BLaER1 treated with 17β-estradiol and CSF1 and Interleukin-3, amounts not matched to agents 10 nM and 100 nM (cell line): ENCODE data around the gene SH3TC1.

Experiments used
- H3K27ac ChIP-seq, 11 experiments: shearing (Covaris generic); formaldehyde crosslinking; 2 replicates each; pipeline ENCODE4 v1.8.1; 2022
- H3K27me3 ChIP-seq, 11 experiments: shearing (Covaris generic); formaldehyde crosslinking; 2 replicates each; pipeline ENCODE4 v1.8.1; 2022
- H3K36me3 ChIP-seq, 11 experiments: shearing (Covaris generic); formaldehyde crosslinking; 2 replicates each; pipeline ENCODE4 v1.8.1; 2022
- H3K4me1 ChIP-seq, 10 experiments: shearing (Covaris generic); formaldehyde crosslinking; 2 replicates each; pipeline ENCODE4 v1.8.1; 2022
- H3K4me2 ChIP-seq, 11 experiments: shearing (Covaris generic); formaldehyde crosslinking; 2 replicates each; pipeline ENCODE4 v1.8.1; 2022
- H3K4me3 ChIP-seq, 10 experiments: shearing (Covaris generic); formaldehyde crosslinking; 2 replicates each; pipeline ENCODE4 v1.8.1; 2022
- H3K9ac ChIP-seq, 11 experiments: shearing (Covaris generic); formaldehyde crosslinking; 2 replicates each; pipeline ENCODE4 v1.8.1; 2022
- H3K9me3 ChIP-seq, 11 experiments: shearing (Covaris generic); formaldehyde crosslinking; replicated peaks in 1 of 11; 2 replicates each; pipeline ENCODE4 v1.8.1; 2022
- H4K20me1 ChIP-seq, 11 experiments: shearing (Covaris generic); formaldehyde crosslinking; 2 replicates each; pipeline ENCODE4 v1.8.1; 2022
- Cebpa-rat ChIP-seq, 11 experiments: shearing (Covaris generic); IDR thresholded peaks; 2 replicates each; pipeline ENCODE4 v1.8.1; 2022

Gene SH3TC1

DNA sequence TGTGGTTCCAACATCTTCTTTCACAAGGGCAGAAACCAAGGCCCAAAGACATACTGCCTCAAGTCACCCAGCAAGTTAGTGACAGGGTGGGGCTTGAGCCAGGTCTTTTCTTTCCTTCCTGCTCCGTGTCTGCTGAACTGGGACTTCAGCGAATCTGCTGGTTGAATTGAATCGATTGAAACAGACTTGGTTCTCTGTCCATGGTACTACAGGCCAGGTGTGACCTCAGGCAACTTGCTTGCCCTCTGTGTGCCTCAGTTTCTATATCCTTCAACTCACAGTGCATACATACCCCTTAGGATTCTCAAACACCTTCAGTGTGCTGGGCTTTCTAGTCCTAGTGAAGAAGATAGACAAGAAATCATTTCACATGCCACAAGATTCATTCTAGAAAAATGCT, 38.5 kb upstream of the SH3TC1 start:
- peaks cover 0 to 36% (median 11%) of the 10 kb centered on the region in 11 experiments; a peak in 13 of 22 replicates for H4K20me1 ChIP-seq
- H3K9ac ChIP-seq = no peak overlapping the region
- H3K9me3 ChIP-seq = no peaks in the 10 kb centered on the region
- H3K4me3 ChIP-seq = no peak overlapping the region
- H3K36me3 ChIP-seq = no peaks in the 10 kb centered on the region
- peak overlapping the region in 8 of 11 experiments; percentile 98 to 100 (median 99); a peak in 13 of 22 replicates for H3K4me2 ChIP-seq
- peaks cover 33 to 89% (median 74%) of the 10 kb centered on the region in 10 experiments for H3K4me1 ChIP-seq
- TF ChIP-seq Cebpa-rat (IDR thresholded peaks at IDR 0.05) = no peak
- H3K27ac ChIP-seq = no peak overlapping the region
- H3K27me3 ChIP-seq = peaks cover 37 to 62% (median 41%) of the 10 kb centered on the region in 11 experiments

DNA sequence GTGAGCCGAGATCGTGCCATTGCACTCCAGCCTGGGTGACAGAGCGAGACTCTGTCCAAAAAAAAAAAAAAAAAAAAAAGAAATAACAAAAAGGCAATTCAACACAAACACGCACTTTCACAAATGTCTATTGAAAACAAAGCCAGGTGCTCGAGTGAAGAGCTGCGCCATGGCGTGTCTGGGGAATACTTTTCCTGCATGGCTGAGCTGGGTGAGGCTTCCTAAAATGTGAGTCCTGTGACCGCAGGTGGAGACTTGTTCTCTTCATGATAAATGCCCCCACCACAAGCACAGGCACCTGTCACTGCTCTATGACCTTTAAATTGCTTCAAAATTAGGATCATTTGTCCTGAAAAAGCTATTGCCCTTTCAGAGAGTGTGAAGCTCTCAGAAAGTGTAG, 36.5 kb upstream of the SH3TC1 start:
- Histone ChIP-seq H3K4me2 (peak overlapping the region in 10 of 11 experiments; percentile 5 to 100 (median 70); a peak in 19 of 22 replicates), H3K27me3 (peaks cover 23 to 47% (median 26%) of the 10 kb centered on the region in 11 experiments), H3K9me3 (no peaks in the 10 kb centered on the region), H3K36me3 (no peaks in the 10 kb centered on the region), H3K27ac (no peak overlapping the region; a peak in 1 of 22 replicates), H3K9ac (0 out of 22 replicates have a peak overlapping the region, but pooled peaks of 1 of the 11 experiments have one; percentile 18), H4K20me1 (peaks cover 0 to 29% (median 7%) of the 10 kb centered on the region in 11 experiments; a peak in 13 of 22 replicates), H3K4me1 (peaks cover 42 to 88% (median 80%) of the 10 kb centered on the region in 10 experiments), H3K4me3 (no peak overlapping the region)
- TF ChIP-seq Cebpa-rat (IDR thresholded peaks at IDR 0.05) = no peak

DNA sequence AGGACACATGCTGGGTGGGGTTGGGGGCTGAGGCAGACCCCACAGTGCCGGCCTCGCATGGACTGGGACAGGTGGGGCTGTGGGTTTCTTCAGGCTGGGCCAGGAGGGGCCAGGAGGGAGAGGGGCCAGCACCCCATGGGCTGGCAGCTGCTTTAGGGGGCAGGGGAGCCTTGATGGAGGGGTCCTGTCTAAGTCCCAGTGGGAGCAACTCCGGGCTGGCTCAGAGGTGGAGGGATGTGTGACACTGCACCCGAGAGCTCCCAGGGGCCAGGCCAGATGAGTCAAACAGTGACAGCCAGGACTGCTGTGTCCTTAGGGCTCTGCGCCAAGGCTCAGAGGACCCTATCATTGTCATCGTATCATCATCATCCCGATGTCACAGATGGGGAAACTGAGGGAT, 36.1 kb upstream of the SH3TC1 start:
- no peak for TF ChIP-seq Cebpa-rat (IDR thresholded peaks at IDR 0.05)
- H3K4me2 ChIP-seq = peak overlapping the region in 10 of 11 experiments; percentile 5 to 100 (median 70); a peak in 19 of 22 replicates

DNA sequence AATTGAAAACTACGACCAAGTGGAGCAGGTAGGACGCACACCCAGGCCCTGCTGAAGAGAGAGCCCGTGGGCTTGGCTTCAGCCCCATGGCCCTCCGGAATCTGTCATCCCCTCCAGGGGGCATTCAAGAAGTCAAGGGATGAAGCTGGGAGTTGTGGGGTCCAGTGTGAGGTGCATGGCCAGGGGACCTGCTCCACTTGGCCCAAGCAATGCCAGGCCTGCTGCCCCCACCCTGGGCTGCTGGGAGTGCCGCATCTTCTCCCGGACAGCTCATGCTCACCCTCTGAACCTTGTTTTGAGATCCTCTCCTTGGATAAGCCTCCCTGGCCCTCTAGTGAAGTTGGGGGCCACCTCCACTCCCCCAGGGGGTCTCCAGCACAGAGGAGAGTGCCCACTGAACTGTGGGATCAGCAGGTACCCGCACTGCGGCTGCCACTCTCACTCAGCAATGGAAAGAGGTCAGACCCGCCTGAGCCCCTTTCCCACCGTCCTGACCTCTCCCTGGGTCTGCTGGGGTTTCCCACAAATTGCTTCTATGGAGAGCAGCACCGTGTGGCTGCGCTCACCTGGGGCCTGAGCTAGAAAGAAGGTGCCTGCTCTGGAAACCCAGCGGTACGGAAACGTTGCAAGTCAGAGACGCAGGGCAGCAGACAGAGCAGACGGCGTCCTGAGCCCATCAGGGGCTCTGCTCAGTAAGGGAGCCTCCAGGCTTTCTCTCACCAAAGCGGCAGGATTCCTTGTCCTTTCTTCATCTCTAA, 35.5 kb upstream of the SH3TC1 start:
- H3K27me3 ChIP-seq = peaks cover 14 to 37% (median 16%) of the 10 kb centered on the region in 11 experiments
- H3K36me3 ChIP-seq = no peaks in the 10 kb centered on the region
- H3K4me2 ChIP-seq = peak overlapping the region; percentile 5 to 100 (median 64); a peak in 20 of 22 replicates
- peaks cover 0 to 21% (median 0%) of the 10 kb centered on the region in 11 experiments; a peak in 7 of 22 replicates for H4K20me1 ChIP-seq
- no peak overlapping the region for H3K4me3 ChIP-seq
- no peak overlapping the region for H3K27ac ChIP-seq
- peaks cover 4 to 6% (median 5%) of the 10 kb centered on the region in 11 experiments; a peak in 18 of 22 replicates for H3K9me3 ChIP-seq
- 0 out of 22 replicates have a peak overlapping the region, but pooled peaks of 1 of the 11 experiments have one; percentile 18 for H3K9ac ChIP-seq
- H3K4me1 ChIP-seq = peaks cover 45 to 86% (median 77%) of the 10 kb centered on the region in 10 experiments
- TF ChIP-seq Cebpa-rat (IDR thresholded peaks at IDR 0.05) = no peak

More for the DNA sequence above, 36.1 kb upstream of the SH3TC1 start:
- peak overlapping the region in 1 of 11 experiments; percentile 18; a peak in 1 of 22 replicates for H3K9ac ChIP-seq
- H3K27ac ChIP-seq = no peak overlapping the region
- H3K36me3 ChIP-seq = no peaks in the 10 kb centered on the region
- peaks cover 0 to 25% (median 3%) of the 10 kb centered on the region in 11 experiments; a peak in 13 of 22 replicates for H4K20me1 ChIP-seq
- peaks cover 0 to under 1% (median 0%) of the 10 kb centered on the region in 11 experiments; a peak in 2 of 22 replicates for H3K9me3 ChIP-seq
- H3K27me3 ChIP-seq = peaks cover 19 to 43% (median 22%) of the 10 kb centered on the region in 11 experiments
- peaks cover 41 to 88% (median 80%) of the 10 kb centered on the region in 10 experiments for H3K4me1 ChIP-seq
- no peak overlapping the region for H3K4me3 ChIP-seq

DNA sequence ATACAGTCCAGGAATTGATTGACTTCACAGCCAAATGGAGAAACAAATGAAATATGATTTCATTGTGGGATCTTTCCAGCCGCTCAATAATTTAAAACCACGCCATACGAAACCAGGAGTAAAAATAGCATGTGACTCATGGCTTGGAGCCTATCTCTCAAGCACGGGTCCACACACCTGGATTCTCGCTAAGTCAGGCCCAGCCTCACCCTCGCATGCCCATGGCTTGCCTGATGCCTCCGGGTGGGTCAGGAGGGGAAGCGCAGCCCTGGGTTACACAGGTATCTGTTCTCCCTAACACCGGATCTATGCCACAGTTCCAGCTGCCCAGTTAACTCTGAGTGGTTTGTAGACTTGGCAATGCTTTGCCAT, 34.9 kb upstream of the SH3TC1 start:
- peaks cover 0 to 21% (median 0%) of the 10 kb centered on the region in 11 experiments; a peak in 7 of 22 replicates for H4K20me1 ChIP-seq
- H3K9ac ChIP-seq = no peak overlapping the region
- no peak overlapping the region for H3K27ac ChIP-seq
- peak overlapping the region; percentile 5 to 100 (median 64); a peak in 20 of 22 replicates for H3K4me2 ChIP-seq
- TF ChIP-seq Cebpa-rat (IDR thresholded peaks at IDR 0.05) = no peak
- H3K27me3 ChIP-seq = peaks cover 12 to 35% (median 14%) of the 10 kb centered on the region in 11 experiments
- H3K4me3 ChIP-seq = no peak overlapping the region
- H3K9me3 ChIP-seq = peaks cover 7 to 12% (median 10%) of the 10 kb centered on the region in 11 experiments; a peak in 18 of 22 replicates
- H3K36me3 ChIP-seq = no peaks in the 10 kb centered on the region
- H3K4me1 ChIP-seq = peaks cover 50 to 83% (median 75%) of the 10 kb centered on the region in 10 experiments

DNA sequence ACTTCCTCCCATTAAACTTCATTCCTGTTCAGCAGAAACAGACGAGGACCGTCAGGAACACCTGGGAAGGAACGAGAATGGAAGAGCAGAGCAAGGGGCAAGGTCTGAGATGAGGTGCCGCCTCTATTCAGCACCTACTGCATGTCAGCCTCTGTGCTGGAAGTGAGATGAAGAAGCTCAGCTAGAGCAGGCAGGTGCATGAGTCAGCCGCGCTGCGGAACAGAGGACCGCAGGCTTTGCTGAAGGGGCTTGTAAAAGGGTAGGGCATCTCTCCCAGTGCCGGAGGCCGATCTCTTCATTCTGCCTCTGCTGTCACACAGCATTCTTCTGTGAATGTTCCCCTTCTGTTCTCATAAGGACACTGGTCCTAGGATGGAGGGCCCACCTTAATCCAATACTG, 34.4 kb upstream of the SH3TC1 start:
- no peak overlapping the region for H3K27ac ChIP-seq
- H3K4me2 ChIP-seq = peak overlapping the region in 10 of 11 experiments; percentile 26 to 100 (median 70); a peak in 18 of 22 replicates
- H3K4me3 ChIP-seq = no peak overlapping the region
- peaks cover 0 to 21% (median 0%) of the 10 kb centered on the region in 11 experiments; a peak in 7 of 22 replicates for H4K20me1 ChIP-seq
- H3K4me1 ChIP-seq = peaks cover 50 to 78% (median 70%) of the 10 kb centered on the region in 10 experiments
- H3K9me3 ChIP-seq = peaks cover 7 to 15% (median 10%) of the 10 kb centered on the region in 11 experiments; a peak in 18 of 22 replicates
- peaks cover 7 to 30% (median 9%) of the 10 kb centered on the region in 11 experiments; a peak in 21 of 22 replicates for H3K27me3 ChIP-seq
- H3K36me3 ChIP-seq = no peaks in the 10 kb centered on the region
- H3K9ac ChIP-seq = no peak overlapping the region; a peak in 1 of 22 replicates
- no peak for TF ChIP-seq Cebpa-rat (IDR thresholded peaks at IDR 0.05)

DNA sequence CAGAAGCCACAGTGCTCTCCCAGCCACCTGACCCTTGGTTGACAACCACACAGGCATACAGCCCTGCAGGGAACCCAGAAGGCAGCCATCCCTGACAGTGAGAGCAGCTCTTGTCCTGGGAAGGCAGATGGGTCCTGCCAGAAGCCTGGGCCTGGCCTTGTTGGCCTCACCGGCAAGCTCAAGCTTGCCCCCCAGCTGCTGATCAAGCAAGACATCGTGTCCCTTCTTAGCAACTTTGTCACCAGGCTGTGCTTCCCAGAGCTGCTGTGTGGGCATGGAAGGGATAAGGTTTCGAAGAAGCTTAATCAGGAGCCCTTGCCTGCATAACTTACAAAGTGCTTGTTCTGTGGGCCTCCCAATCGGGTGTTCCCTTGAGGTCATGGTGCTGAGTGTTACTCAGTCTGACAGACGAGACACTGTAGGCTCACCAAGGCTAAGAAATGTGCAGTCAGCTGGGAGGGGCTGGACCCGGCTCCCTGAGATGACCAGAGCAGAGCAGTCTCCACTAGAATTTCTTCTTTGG, 33.7 kb upstream of the SH3TC1 start:
- Histone ChIP-seq H3K4me3 (no peak overlapping the region), H4K20me1 (peaks cover 0 to 21% (median 0%) of the 10 kb centered on the region in 11 experiments; a peak in 7 of 22 replicates), H3K27ac (no peak overlapping the region), H3K36me3 (no peaks in the 10 kb centered on the region), H3K4me1 (peaks cover 51 to 71% (median 64%) of the 10 kb centered on the region in 10 experiments), H3K9ac (0 out of 22 replicates have a peak overlapping the region, but pooled peaks of 1 of the 11 experiments have one; percentile 30), H3K27me3 (peaks cover 0 to 22% (median 2%) of the 10 kb centered on the region in 11 experiments; a peak in 10 of 22 replicates), H3K4me2 (peak overlapping the region; percentile 26 to 100 (median 64); a peak in 20 of 22 replicates), H3K9me3 (peaks cover 7 to 15% (median 10%) of the 10 kb centered on the region in 11 experiments; a peak in 18 of 22 replicates)
- no peak for TF ChIP-seq Cebpa-rat (IDR thresholded peaks at IDR 0.05)

DNA sequence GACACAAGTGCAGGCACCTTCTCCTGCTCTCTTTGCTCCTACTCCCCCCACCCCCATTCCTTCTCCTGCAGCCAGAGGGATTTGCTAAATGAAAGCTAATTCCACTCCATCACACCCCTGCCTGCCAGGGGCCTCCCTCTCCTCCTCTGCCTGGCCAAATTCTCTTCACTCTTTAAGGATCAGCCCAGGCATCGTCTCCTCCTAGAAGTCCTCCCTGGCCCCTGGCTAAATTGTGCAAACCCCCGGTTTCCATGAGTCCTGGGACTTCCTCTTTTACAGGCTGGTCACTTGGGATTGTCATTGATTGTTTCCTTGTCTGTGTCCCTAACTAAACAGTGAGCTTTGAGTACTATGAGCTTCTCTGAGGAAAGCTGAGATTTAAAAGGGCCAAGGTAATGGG, 31.8 kb upstream of the SH3TC1 start:
- peak overlapping the region in 9 of 11 experiments; percentile 7 to 77 (median 62); a peak in 14 of 22 replicates for H3K4me2 ChIP-seq
- H3K36me3 ChIP-seq = no peaks in the 10 kb centered on the region
- H3K27me3 ChIP-seq = peaks cover 0 to 22% (median 0%) of the 10 kb centered on the region in 11 experiments; a peak in 5 of 22 replicates
- H3K4me1 ChIP-seq = peaks cover 55 to 81% (median 65%) of the 10 kb centered on the region in 10 experiments
- no peak overlapping the region for H3K4me3 ChIP-seq
- H4K20me1 ChIP-seq = peaks cover 0 to 21% (median 0%) of the 10 kb centered on the region in 11 experiments; a peak in 7 of 22 replicates
- peak overlapping the region in 3 of 11 experiments; percentile 33 to 70 (median 43); a peak in 5 of 22 replicates for H3K27ac ChIP-seq
- TF ChIP-seq Cebpa-rat (IDR thresholded peaks at IDR 0.05) = no peak
- H3K9me3 ChIP-seq = peaks cover 7 to 15% (median 10%) of the 10 kb centered on the region in 11 experiments; a peak in 18 of 22 replicates
- H3K9ac ChIP-seq = peak overlapping the region in 2 of 11 experiments; percentile 16 to 39; a peak in 2 of 22 replicates
